Measurements from ENCODE around the gene SHISA9. TPM values are rescaled to one million over a fixed set of nuclear protein-coding genes. Genes with fewer than 3 reads are reported as not detected.

The SHISA9 gene
- total RNA-seq, 4 donors from 2014 or later = 3.6 to 10.8 (median 4.6) TPM

GRCh38 chr16:12995721-12996372 lies 94.4 kb downstream of the SHISA9 start:
- Histone ChIP-seq H3K4me3 (no peak overlapping the region), H3K27ac (replicated peaks in 1 of 4) (no peak overlapping the region), H3K9me3 (no peaks in the 10 kb centered on the region), H3K36me3 (no peaks in the 10 kb centered on the region), H3K4me1 (no peaks in the 10 kb centered on the region), H3K27me3 (peaks cover 0 to 5% (median 0%) of the 10 kb centered on the region in 4 donors)
- WGBS = 74% methylated on average over 7 of the region's 7 CpGs
- no peak for TF ChIP-seq POLR2A (IDR thresholded peaks at IDR 0.05; ENCODE audit: low read depth)
- no peak for TF ChIP-seq POLR2AphosphoS5 (IDR thresholded peaks at IDR 0.05)
- no peak for TF ChIP-seq CTCF (IDR thresholded peaks at IDR 0.05)
- no peak for TF ChIP-seq EP300 (IDR thresholded peaks at IDR 0.05)
- DNase-seq (ENCODE audit: extremely low spot score) = no peak
- intact Hi-C loops (cut with DNase I) = no loop called here

DNA sequence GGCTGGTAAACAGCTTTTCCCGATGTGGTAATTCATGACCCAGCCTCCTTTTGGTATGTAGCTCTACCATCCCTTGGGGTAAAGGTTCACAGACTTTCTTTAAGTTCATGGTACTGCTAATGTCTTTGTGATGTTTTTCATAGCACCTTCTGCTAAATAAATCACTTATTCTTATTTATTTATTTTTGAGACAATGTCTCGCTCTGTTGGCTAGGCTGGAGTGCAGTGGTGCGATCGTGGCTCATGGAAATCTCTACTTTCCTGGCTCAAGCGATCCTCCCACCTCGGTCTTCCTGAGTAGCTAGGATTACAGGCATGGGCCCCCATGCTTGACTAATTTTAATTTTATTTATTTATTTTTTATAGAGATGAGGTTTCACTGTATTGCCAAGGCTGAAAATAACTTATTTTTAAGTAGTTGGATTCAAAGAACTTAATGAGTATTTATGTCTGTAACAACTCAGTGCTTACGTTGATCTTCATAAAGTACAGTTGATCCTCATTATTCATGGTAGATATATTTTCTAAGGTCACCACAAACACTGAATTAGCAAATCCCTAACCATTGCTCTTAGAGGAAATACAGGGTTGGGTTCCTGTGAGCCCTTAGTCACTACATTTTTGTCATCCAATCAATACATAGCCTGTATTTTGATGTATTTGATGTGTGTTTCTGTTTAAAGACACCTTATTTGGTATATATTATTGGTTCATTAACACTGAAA lies 97.1 kb downstream of the SHISA9 start:
- Histone ChIP-seq H3K9me3 (no peaks in the 10 kb centered on the region), H3K36me3 (no peaks in the 10 kb centered on the region), H3K27me3 (peaks cover 0 to 10% (median 0%) of the 10 kb centered on the region in 4 donors), H3K27ac (replicated peaks in 1 of 4) (no peak overlapping the region), H3K4me1 (no peaks in the 10 kb centered on the region), H3K4me3 (no peak overlapping the region)
- intact Hi-C loops (cut with DNase I) = no loop called here
- 75% methylated on average over 7 of the region's 7 CpGs for WGBS
- no peak for TF ChIP-seq EP300 (IDR thresholded peaks at IDR 0.05)
- no peak for TF ChIP-seq POLR2AphosphoS5 (IDR thresholded peaks at IDR 0.05)
- no peak for DNase-seq (ENCODE audit: extremely low spot score)

DNA sequence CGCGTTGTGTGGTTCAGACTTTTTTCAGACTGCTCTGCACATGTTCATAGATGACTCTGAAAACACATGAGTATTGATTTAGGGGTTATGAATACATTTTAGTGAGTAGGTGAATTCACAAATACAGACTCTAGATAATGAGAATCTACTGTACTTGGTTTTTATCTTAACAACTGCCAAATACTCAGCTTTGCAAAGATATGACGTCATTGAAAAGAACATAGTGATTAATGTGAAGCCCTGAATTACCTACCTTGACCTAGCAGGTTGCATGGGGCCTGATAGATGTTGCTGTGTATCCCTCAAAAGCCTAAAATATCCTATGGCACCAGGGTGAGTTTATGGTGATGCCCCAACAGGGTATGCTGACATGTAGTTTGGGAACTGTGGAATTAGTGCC lies 98.0 kb downstream of the SHISA9 start:
- no peaks in the 10 kb centered on the region for H3K36me3 ChIP-seq
- no peak for DNase-seq (ENCODE audit: extremely low spot score)
- H3K4me1 ChIP-seq = no peaks in the 10 kb centered on the region
- no peak overlapping the region for H3K4me3 ChIP-seq
- peaks cover 0 to 10% (median 0%) of the 10 kb centered on the region in 4 donors for H3K27me3 ChIP-seq
- no peak overlapping the region for H3K27ac ChIP-seq (replicated peaks in 1 of 4)
- intact Hi-C loops (cut with DNase I) = no loop called here
- no peak for TF ChIP-seq EP300 (IDR thresholded peaks at IDR 0.05)
- TF ChIP-seq POLR2AphosphoS5 (IDR thresholded peaks at IDR 0.05) = no peak
- no peak for TF ChIP-seq CTCF (IDR thresholded peaks at IDR 0.05)
- TF ChIP-seq POLR2A (IDR thresholded peaks at IDR 0.05; ENCODE audit: low read depth) = no peak
- WGBS = 94% methylated on average over 3 of the region's 3 CpGs
- H3K9me3 ChIP-seq = no peaks in the 10 kb centered on the region

DNA sequence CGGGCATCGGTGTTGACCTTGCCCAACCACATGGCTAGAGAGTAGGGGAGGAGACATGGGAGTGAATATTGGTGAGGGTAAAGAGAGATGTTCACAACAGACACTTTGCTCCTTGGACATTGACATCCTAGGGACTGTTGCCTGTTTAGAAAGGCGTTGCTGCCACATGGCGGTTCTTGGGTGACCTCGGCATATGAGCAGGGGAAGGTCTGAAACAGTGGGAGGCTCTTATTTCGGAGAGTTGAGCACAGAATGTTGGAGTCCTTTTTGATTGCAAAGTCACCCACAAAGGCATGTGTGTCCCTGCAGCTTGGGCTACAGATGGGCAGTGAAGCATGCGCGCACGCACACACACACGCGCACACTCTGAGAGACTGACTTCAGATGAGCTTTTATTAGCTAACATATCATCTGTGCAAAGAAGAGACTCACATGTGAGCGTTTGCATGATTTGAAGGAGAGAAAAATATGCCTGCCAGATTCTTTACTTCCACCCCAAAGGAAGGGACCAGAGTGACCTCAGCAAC lies 104.4 kb downstream of the SHISA9 start:
- DNase-seq (ENCODE audit: extremely low spot score) = no peak
- 79% methylated on average over 12 of the region's 12 CpGs for WGBS
- peaks cover 0 to 5% (median 0%) of the 10 kb centered on the region in 4 donors for H3K27me3 ChIP-seq
- H3K4me3 ChIP-seq = no peak overlapping the region
- no peak overlapping the region for H3K27ac ChIP-seq (replicated peaks in 1 of 4)
- no peaks in the 10 kb centered on the region for H3K36me3 ChIP-seq
- intact Hi-C loops (cut with DNase I) = no loop called here
- no peaks in the 10 kb centered on the region for H3K9me3 ChIP-seq
- no peaks in the 10 kb centered on the region for H3K4me1 ChIP-seq
- TF ChIP-seq CTCF (IDR thresholded peaks at IDR 0.05) (no peak), EP300 (IDR thresholded peaks at IDR 0.05) (no peak), POLR2A (IDR thresholded peaks at IDR 0.05; ENCODE audit: low read depth) (no peak), POLR2AphosphoS5 (IDR thresholded peaks at IDR 0.05) (no peak)

DNA sequence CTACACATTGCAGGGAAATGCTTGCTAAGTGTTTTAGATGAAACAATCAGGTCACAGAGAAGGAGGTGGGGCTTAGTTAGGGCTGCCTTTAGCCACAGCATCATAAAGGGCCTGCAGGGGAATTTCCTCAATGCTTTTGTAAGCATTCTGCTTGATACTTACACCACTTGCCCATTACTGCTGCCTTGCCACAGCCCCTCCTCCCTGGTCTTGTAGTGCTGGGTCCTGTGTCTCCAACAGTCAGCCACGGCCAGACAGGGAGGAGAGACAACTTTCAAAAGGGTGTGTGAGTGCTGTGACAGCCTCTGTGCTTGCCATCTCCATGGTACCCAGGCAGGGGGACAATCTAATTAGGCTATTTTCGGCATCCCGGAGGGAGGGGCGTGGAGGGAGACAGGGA lies 111.2 kb downstream of the SHISA9 start:
- Histone ChIP-seq H3K4me3 (no peak overlapping the region), H3K27me3 (no peaks in the 10 kb centered on the region), H3K9me3 (no peaks in the 10 kb centered on the region), H3K27ac (replicated peaks in 1 of 4) (no peak overlapping the region), H3K36me3 (no peaks in the 10 kb centered on the region), H3K4me1 (no peaks in the 10 kb centered on the region)
- intact Hi-C loops (cut with DNase I) = no loop called here
- WGBS = 32% methylated on average over 4 of the region's 4 CpGs
- TF ChIP-seq POLR2AphosphoS5 (IDR thresholded peaks at IDR 0.05) = no peak
- no peak for TF ChIP-seq EP300 (IDR thresholded peaks at IDR 0.05)
- TF ChIP-seq POLR2A (IDR thresholded peaks at IDR 0.05; ENCODE audit: low read depth) = no peak
- no peak for TF ChIP-seq CTCF (IDR thresholded peaks at IDR 0.05)
- no peak for DNase-seq (ENCODE audit: extremely low spot score)

Measured in esophagus muscularis mucosa (tissue), 4 donors.